CD14-positive monocyte (primary cell): ENCODE measurements around the gene AKAP12. TPM values are rescaled to one million over a fixed set of nuclear protein-coding genes. Genes with fewer than 3 reads are reported as not detected.
A peak's percentile ranks its signal among the peaks of the same experiment; 100 is the strongest.

Experiments used
- DNase-seq, 3 donors: peaks; one replicate each; pipeline ENCODE4 v3.0.0-alpha.2; 2011 to 2022
- H2AFZ ChIP-seq: 2 replicates; pipeline ENCODE4 v1.6.0; 2012; ENCODE audit warnings: mild to moderate bottlenecking, low read depth, low read length, inconsistent platforms; ENCODE audit not compliant: insufficient read depth, poor library complexity, severe bottlenecking
- H3K27ac ChIP-seq, 2 donors: 1 replicate in 1 of 2; 2 replicates in 1 of 2; pipeline ENCODE4 v1.5.1; 2012 to 2013; ENCODE audit warnings: low read length in 2 of 2, control low read depth in 1 of 2, inconsistent platforms in 1 of 2, low read depth in 1 of 2, mild to moderate bottlenecking in 1 of 2
- H3K27me3 ChIP-seq, 2 donors: one replicate each; pipeline versions ENCODE4 v1.6.0 to v1.6.1; 2011 to 2013; ENCODE audit warnings: low read length in 2 of 2; ENCODE audit not compliant: control insufficient read depth in 2 of 2, insufficient read depth in 2 of 2
- H3K36me3 ChIP-seq, 2 donors: replicated peaks in 1 of 2; 1 replicate in 1 of 2; 2 replicates in 1 of 2; pipeline versions ENCODE4 v1.5.1 to v1.6.1; 2012 to 2013; ENCODE audit warnings: low read length in 2 of 2, control low read depth in 1 of 2, inconsistent platforms in 1 of 2, mild to moderate bottlenecking in 1 of 2; ENCODE audit not compliant: insufficient read depth in 2 of 2, control insufficient read depth in 1 of 2
- H3K4me1 ChIP-seq, 2 donors: 1 replicate in 1 of 2; 2 replicates in 1 of 2; pipeline versions ENCODE4 v1.5.1 to v1.6.1; 2012 to 2013; ENCODE audit warnings: low read length in 2 of 2, control low read depth in 1 of 2, inconsistent platforms in 1 of 2, mild to moderate bottlenecking in 1 of 2, moderate library complexity in 1 of 2; ENCODE audit not compliant: insufficient read depth in 2 of 2, control insufficient read depth in 1 of 2
- H3K4me2 ChIP-seq: replicated peaks from 2 replicates; pipeline ENCODE3; 2012; ENCODE audit warnings: low read length, moderate library complexity, mild to moderate bottlenecking; ENCODE audit not compliant: poor library complexity, severe bottlenecking; ENCODE audit errors: extremely low read depth
- H3K4me3 ChIP-seq, 3 experiments: fragments of 200-600 bp in 1 of 3; sonication (generic) in 1 of 3; replicated peaks in 1 of 3; 1 replicate in 2 of 3; 2 replicates in 1 of 3; pipeline ENCODE4 v1.5.1; 2011 to 2013; ENCODE audit warnings: low read length in 3 of 3, mild to moderate bottlenecking in 3 of 3, control low read depth in 2 of 3, low read depth in 2 of 3, inconsistent platforms in 1 of 3, moderate library complexity in 1 of 3
- H3K79me2 ChIP-seq: 2 replicates; pipeline ENCODE4 v1.6.0; 2012; ENCODE audit warnings: mild to moderate bottlenecking, control low read depth, inconsistent platforms, low read length, moderate library complexity; ENCODE audit not compliant: insufficient read depth
- H3K9ac ChIP-seq: 2 replicates; pipeline ENCODE4 v1.6.0; 2017; ENCODE audit warnings: low read length, mild to moderate bottlenecking; ENCODE audit not compliant: insufficient read depth, poor library complexity, severe bottlenecking
- H3K9me3 ChIP-seq, 2 donors: replicated peaks in 1 of 2; 1 replicate in 1 of 2; 2 replicates in 1 of 2; pipeline versions ENCODE4 v1.5.1 to v1.6.1; 2012 to 2013; ENCODE audit warnings: low read length in 2 of 2, control low read depth in 1 of 2; ENCODE audit not compliant: control insufficient read depth in 1 of 2, insufficient read depth in 1 of 2
- H4K20me1 ChIP-seq: 2 replicates; pipeline ENCODE4 v1.6.0; 2012; ENCODE audit warnings: mild to moderate bottlenecking, low read length, control low read depth, moderate library complexity; ENCODE audit not compliant: insufficient read depth
- H3K27ac Mint-ChIP-seq, 7 donors: one replicate each; pipeline ENCODE4 v1.8.0; 2020; ENCODE audit warnings: mild to moderate bottlenecking in 7 of 7, mixed read lengths in 7 of 7, moderate library complexity in 6 of 7, inconsistent platforms in 2 of 7
- H3K27me3 Mint-ChIP-seq, 3 donors: one replicate each; pipeline ENCODE4 v1.8.0; 2021 to 2022; ENCODE audit warnings: low read depth in 3 of 3, mild to moderate bottlenecking in 3 of 3, mixed read lengths in 3 of 3, moderate library complexity in 3 of 3, inconsistent platforms in 1 of 3
- H3K36me3 Mint-ChIP-seq, 2 donors: one replicate each; pipeline ENCODE4 v1.8.0; 2020; ENCODE audit warnings: mixed read lengths in 2 of 2, inconsistent platforms in 1 of 2, mild to moderate bottlenecking in 1 of 2
- H3K4me1 Mint-ChIP-seq: one replicate; pipeline ENCODE4 v1.8.0; 2020; ENCODE audit warnings: mild to moderate bottlenecking, mixed read lengths
- H3K4me3 Mint-ChIP-seq, 2 donors: one replicate each; pipeline ENCODE4 v1.8.0; 2020; ENCODE audit warnings: mild to moderate bottlenecking in 2 of 2, mixed read lengths in 2 of 2, moderate library complexity in 1 of 2
- H3K9me3 Mint-ChIP-seq, 7 donors: one replicate each; pipeline ENCODE4 v1.8.0; 2020 to 2022; ENCODE audit warnings: mixed read lengths in 7 of 7, mild to moderate bottlenecking in 6 of 7, moderate library complexity in 6 of 7, inconsistent platforms in 2 of 7
- WGBS: methylation state at CpG from one replicate; pipeline ENCODE4 v1.1.5; 2013; ENCODE audit warnings: missing lambda C conversion rate; ENCODE audit not compliant: insufficient coverage; 5-methylcytosine and 5-hydroxymethylcytosine counted together
- intact Hi-C, 2 donors: fragments of 100-400 bp; cut with micrococcal nuclease; formaldehyde crosslinking; loops; one replicate each; pipeline versions ENCODE4 v1.15.0 to v1.15.1; 2023
- polyA plus RNA-seq, 3 donors: library from polyadenylated mRNA; depleted of rRNA in 1 of 3; unstranded in 2 of 3; stranded (reverse) in 1 of 3; fragments of 300-500 nt in 2 of 3; fragments of >200 nt in 1 of 3; fragmentation: Illumina TruSeq in 2 of 3; gene quantifications; 1 replicate in 2 of 3; 2 replicates in 1 of 3; pipeline ENCODE4 v1.2.3, GENCODE V29; 2012 to 2021
- TF ChIP-seq, protein P1 (sequence below): fragments of 200-600 bp; IDR thresholded peaks from one replicate; pipeline ENCODE4 v1.8.0; 2022; ENCODE audit warnings: antibody characterized with exemption, mild to moderate bottlenecking

Gene AKAP12
- polyA plus RNA-seq, 3 donors: 0.01 TPM; not detected in 2

DNA sequence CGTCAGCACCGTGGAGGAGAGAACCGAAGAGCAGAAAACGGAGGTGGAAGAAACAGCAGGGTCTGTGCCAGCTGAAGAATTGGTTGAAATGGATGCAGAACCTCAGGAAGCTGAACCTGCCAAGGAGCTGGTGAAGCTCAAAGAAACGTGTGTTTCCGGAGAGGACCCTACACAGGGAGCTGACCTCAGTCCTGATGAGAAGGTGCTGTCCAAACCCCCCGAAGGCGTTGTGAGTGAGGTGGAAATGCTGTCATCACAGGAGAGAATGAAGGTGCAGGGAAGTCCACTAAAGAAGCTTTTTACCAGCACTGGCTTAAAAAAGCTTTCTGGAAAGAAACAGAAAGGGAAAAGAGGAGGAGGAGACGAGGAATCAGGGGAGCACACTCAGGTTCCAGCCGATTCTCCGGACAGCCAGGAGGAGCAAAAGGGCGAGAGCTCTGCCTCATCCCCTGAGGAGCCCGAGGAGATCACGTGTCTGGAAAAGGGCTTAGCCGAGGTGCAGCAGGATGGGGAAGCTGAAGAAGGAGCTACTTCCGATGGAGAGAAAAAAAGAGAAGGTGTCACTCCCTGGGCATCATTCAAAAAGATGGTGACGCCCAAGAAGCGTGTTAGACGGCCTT, 110.0 kb downstream of the AKAP12 start:
- Histone ChIP-seq H3K27ac (no peak overlapping the region), H3K9me3 (no peaks in the 10 kb centered on the region), H3K9ac (no peak overlapping the region), H3K4me1 (no peaks in the 10 kb centered on the region), H2AFZ (no peak overlapping the region), H4K20me1 (no peaks in the 10 kb centered on the region), H3K4me3 (no peak overlapping the region), H3K79me2 (no peaks in the 10 kb centered on the region), H3K36me3 (no peaks in the 10 kb centered on the region), H3K27me3 (no peaks in the 10 kb centered on the region), H3K4me2 (no peak overlapping the region)
- TF ChIP-seq, protein P1, sequence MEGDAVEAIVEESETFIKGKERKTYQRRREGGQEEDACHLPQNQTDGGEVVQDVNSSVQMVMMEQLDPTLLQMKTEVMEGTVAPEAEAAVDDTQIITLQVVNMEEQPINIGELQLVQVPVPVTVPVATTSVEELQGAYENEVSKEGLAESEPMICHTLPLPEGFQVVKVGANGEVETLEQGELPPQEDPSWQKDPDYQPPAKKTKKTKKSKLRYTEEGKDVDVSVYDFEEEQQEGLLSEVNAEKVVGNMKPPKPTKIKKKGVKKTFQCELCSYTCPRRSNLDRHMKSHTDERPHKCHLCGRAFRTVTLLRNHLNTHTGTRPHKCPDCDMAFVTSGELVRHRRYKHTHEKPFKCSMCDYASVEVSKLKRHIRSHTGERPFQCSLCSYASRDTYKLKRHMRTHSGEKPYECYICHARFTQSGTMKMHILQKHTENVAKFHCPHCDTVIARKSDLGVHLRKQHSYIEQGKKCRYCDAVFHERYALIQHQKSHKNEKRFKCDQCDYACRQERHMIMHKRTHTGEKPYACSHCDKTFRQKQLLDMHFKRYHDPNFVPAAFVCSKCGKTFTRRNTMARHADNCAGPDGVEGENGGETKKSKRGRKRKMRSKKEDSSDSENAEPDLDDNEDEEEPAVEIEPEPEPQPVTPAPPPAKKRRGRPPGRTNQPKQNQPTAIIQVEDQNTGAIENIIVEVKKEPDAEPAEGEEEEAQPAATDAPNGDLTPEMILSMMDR: no peak
- Mint-ChIP-seq H3K27me3 (peaks cover 2 to 10% (median 7%) of the 10 kb centered on the region in 3 donors), H3K27ac (peak overlapping the region in 1 of 7 donors; percentile 65), H3K36me3 (no peaks in the 10 kb centered on the region), H3K4me3 (no peak overlapping the region), H3K4me1 (peaks cover 10% of the 10 kb centered on the region), H3K9me3 (peaks cover 0 to 2% (median 0%) of the 10 kb centered on the region in 7 donors)
- WGBS: 93% methylated on average over 19 of the region's 19 CpGs
- DNase-seq: no peak
- intact Hi-C loops: no loop called here

DNA sequence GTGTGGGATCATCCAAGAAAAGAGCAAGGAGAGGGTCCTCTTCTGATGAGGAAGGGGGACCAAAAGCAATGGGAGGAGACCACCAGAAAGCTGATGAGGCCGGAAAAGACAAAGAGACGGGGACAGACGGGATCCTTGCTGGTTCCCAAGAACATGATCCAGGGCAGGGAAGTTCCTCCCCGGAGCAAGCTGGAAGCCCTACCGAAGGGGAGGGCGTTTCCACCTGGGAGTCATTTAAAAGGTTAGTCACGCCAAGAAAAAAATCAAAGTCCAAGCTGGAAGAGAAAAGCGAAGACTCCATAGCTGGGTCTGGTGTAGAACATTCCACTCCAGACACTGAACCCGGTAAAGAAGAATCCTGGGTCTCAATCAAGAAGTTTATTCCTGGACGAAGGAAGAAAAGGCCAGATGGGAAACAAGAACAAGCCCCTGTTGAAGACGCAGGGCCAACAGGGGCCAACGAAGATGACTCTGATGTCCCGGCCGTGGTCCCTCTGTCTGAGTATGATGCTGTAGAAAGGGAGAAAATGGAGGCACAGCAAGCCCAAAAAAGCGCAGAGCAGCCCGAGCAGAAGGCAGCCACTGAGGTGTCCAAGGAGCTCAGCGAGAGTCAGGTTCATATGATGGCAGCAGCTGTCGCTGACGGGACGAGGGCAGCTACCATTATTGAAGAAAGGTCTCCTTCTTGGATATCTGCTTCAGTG, 110.8 kb downstream of the AKAP12 start:
- no peaks in the 10 kb centered on the region for H3K9me3 ChIP-seq
- Mint-ChIP-seq H3K36me3 (no peaks in the 10 kb centered on the region), H3K4me1 (peaks cover 11% of the 10 kb centered on the region), H3K27ac (no peak overlapping the region), H3K4me3 (no peak overlapping the region), H3K27me3 (peaks cover 2 to 7% (median 6%) of the 10 kb centered on the region in 3 donors), H3K9me3 (peaks cover 0 to 2% (median 0%) of the 10 kb centered on the region in 7 donors)
- intact Hi-C loops: no loop called here
- no peaks in the 10 kb centered on the region for H3K79me2 ChIP-seq
- no peaks in the 10 kb centered on the region for H3K4me1 ChIP-seq
- no peak overlapping the region for H3K4me3 ChIP-seq
- H3K4me2 ChIP-seq: no peak overlapping the region
- WGBS: 95% methylated on average over 20 of the region's 20 CpGs
- H2AFZ ChIP-seq: no peak overlapping the region
- no peaks in the 10 kb centered on the region for H4K20me1 ChIP-seq
- no peaks in the 10 kb centered on the region for H3K27me3 ChIP-seq
- no peaks in the 10 kb centered on the region for H3K36me3 ChIP-seq
- TF ChIP-seq, protein P1: no peak
- no peak for DNase-seq
- H3K9ac ChIP-seq: no peak overlapping the region
- H3K27ac ChIP-seq: no peak overlapping the region
